C1 segment of cervical spinal cord (tissue), 14 donors: ENCODE measurements around the gene UTP11.
"Not testable (repeated sequence)": the region's sequence is repeated elsewhere in the genome, so short reads cannot be mapped to it uniquely, and the experiment has no call there.

Source experiments
- DNase-seq, 14 donors: peaks; one replicate each; lab custom pipeline; 2025; lab: John Stamatoyannopoulos, UW

The UTP11 gene

DNA sequence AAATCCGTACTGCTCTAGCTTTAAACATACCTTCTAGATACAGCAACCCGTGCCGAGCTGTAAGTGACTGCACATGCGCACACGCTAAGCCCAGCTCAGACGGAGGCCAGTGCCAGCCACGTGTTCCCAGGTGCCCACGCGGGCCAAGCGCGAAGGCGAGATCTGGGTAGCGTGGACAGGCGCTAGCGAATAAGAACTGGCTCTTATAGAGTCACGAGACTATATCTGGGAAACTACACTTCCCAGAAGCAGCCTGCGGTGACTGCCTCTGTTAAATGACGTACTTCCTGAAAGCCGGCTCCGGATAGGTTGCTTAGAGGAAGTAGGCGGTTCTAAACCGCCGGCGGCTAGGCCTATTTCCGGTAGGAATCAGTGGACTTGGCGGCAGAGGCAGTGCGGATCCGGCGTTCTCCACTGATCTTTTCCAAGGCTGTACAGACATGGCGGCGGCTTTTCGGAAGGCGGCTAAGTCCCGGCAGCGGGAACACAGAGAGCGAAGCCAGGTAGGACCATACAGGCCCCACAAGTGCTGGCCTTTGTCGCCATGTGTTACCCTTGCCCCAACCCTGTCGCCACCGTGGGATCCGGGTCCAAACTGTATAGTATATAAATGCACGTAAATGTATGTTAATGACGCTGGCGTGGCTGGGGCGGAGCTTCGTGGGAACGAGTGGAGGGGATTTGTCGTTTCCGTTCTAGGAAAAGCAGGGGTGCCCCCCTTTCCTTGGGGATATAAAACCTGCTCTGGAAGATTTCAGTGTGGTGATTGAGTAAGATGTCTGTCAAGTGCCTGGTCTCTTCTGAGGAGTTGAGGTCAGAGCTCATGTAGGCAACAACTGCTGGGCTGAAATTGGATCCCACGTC is at the start of gene UTP11:
Gene UTP11 (plus strand): TSS at position 372 of the 864 bp plus-strand sequence. CDS start 69 bp downstream, at position 441.
- DNase-seq = peak; percentile 52 to 98 (median 90)

- DNase-seq = not testable (repeated sequence)
These were observed 48.4 kb upstream of the UTP11 start for GRCh38 chr1:37964106-37964505.

DNA sequence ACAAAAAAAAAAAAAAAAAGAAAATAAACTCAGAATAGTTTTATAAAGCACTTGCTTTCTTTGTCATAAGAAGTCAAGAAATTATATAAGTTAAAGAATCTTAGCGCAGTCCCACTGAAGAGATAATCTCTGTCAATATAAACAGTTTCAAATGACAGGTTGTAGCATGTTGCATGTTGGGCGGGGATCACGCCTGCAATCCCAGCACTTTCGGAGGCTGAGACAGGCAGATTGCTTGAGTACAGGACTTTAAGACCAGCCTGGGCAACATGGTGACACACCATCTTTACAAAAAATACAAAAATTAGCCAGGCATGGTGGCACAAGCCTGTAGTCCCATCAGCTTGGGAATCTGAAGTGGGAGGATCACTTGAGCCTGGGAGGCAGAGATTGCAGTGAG is 47.2 kb upstream of the UTP11 start:
- DNase-seq = no peak

- not testable (repeated sequence) for DNase-seq
These were observed 38.9 kb upstream of the UTP11 start for GRCh38 chr1:37973684-37974083.

DNA sequence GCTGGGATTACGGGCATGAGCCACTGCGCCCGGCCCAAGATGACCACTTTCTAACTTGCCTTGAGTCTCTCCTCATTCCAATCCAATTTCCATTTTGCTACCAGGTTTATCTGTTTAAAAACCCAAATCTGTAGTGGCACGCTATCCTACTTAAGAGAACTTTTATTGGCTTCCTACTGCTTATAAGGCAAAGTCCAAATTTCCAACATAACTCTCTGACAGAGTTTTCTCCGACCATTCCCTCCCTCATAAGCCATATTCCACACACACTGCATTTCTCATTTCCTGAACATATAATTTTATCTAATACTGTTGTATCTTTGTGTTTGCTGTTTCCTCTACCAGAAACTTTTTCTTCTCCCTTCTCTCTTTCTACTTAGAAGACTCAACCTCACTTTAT is 38.0 kb upstream of the UTP11 start:
- no peak for DNase-seq

DNA sequence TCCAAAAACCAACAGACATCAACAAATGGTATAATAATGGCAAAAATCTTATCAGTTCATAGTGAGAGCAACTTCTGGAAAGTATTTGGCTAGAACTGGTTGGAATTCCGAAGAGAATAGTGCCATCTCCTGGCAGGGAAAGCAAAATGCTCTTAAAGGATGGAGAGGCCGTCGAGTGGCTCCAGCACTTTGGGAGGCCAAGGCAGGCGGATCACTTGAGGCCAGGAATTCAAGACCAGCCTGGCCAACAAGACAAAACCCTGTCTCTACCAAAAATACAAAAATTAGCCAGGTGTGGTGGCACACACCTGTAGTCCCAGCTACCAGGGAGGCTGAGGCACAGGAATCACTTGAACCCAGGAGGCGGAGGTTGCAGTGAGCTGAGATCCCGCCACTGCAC is 37.5 kb upstream of the UTP11 start:
- peak in 1 of 14 donors; percentile 9 for DNase-seq

DNA sequence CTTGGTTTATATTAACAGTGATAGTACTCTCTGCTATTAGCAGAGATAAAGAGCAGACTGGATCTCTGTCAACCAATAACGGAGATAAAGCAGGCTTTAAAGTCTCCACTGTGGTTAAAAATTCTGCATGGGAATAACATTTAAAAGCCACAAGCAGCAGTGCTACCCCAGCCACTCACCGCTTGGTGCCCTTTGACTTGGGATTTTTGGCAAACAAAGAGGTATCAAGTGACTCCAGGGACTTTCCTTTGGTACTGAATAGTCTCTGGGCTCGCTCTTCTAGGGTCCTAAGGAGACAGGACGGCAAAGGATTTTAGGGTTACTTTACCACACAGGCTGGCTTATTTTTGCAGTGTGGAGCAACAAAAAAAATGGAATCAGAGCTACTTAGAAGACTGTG is 34.0 kb upstream of the UTP11 start:
- DNase-seq = no peak

DNA sequence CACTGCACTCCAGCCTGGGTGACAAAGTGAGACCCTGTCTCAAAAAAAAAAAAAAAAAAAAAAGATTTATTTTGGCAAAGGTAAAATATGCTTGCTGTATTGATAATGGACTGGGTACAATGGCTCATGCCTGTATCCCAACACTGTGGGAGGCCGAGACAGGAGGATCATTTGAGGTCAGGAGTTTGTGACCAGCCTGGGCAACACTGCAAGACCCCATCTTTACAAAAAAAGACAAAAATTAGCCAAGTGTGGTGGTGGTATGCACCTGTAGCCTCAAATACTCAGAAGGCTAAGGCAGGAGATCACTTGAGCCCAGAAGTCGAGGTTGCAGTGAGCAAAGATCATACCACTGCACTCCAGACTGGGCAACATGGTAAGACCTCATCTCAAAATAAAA is 29.0 kb upstream of the UTP11 start:
- DNase-seq = no peak

GRCh38 chr1:37987679-37988078 is 24.9 kb upstream of the UTP11 start:
- no peak for DNase-seq

GRCh38 chr1:37989361-37989930 is 23.1 kb upstream of the UTP11 start:
- peak in 4 of 14 donors; percentile 49 to 74 (median 52) for DNase-seq

DNA sequence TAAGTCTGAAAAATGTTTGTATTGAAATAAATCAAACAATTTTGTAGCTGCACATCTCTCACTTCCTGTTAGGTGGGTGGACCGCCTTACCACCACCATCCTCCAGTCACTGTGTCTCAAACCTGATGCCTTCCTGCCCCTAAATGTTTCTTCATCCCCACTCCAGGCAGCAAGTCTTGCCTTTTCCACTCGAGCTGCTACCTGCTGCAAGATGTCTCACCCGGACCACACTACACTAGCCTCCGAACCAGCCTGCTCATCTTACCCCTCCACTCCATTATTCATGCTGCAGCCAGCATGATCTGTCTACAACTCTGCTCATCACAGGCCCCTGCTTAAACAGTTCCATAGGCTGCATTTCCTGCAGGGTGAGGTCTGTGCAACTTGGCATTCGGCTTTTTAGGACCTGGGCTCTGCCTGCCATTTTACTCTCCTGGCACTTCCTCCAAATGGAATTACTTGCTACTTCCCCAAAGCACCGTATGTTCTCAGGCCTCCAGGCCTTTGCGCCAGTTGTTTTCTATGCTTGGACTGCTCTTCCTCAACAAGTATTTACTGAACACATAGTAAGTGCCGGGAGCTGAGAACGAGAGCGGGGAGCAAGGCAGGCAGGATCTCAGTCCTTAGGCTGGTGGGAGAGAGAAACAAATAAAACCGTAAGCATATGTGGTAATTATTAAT is 17.5 kb upstream of the UTP11 start:
- no peak for DNase-seq

DNA sequence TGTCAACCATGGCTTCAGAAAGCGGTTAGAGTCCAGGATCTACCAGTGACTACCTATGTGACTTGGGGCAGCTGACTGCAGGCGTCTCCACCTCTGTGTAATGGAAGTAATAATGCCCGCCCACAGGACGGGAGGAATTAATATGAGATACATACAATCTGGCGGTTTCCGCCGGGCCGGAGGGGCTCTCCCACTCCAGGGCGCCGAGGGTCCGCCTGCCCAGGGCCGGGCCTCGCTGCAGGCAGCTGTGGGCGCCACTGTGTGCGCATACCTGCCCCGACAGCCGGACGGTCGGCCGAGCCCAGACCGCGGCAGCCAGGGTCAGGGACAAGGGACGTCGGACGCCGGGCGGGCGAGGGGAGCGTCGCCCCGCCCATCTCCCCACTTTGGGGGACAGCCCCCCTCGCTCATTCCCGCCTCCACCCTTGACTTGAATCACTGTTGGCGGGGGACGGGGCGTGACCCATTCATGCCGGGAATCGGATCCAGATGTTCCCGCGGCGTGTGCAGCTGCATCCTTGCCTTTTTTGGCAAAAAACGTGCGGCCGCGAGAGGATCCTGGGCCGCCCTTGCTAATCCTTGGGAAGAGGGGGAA is 16.7 kb upstream of the UTP11 start:
- peak in 2 of 14 donors; percentile 23 to 45 for DNase-seq

- no peak for DNase-seq
These were observed 15.1 kb upstream of the UTP11 start for GRCh38 chr1:37997256-37998088.

DNA sequence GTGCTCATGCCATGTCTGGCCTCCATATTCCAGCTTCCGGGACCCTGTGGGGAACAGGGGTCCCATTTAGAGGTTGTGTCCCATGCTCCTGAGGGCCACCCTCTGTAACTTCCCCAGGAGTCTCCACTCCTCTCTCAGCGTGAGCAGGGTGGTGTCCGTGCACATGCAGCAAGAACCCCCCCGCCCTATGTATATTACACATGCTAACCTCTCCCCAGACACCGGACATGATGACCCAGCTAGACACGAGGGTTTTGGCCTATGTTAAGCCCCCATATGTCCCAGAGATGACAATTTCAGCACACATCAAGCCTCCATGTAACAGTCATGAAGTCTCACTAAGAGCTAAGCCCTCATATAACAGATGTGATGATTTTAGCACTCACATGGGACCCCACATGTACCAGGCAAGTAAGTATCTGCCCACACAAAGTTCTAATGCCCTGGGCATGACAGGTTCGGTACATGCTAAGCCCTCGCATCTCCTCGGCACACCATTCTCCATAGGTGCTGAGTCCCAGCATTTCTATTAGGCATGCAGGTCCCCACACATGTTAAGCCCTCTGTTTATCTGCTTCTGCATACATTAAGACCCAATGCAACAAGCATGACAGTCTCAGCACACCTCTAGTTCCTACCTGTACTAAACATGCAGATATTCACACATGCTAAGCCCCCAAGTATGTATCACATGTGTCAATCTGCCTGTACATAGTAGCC is 14.3 kb upstream of the UTP11 start:
- DNase-seq = no peak

DNA sequence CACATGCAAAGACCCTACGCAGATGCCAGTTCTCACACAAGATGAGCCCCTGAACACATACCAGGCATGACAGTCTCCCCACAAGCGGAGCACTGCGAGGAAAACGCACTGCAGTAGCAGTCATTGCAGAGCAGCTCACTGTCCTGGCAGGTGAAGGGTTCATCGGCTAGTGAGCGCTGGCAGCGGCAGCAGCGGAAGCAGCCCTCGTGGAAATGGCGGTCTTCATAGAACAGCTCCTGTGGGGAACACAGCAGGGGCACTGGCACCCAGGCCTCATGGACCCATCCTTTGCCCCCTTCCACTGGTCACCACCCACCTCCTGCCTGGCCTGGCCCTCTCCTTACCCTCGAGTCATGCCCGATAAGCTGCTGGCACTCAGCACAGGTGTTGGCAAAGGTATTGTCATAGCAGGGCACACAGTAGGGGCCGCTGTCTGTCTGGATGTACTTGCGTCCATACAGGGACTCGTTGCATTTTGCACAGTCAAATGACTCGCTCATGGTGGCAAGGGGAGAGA is 13.6 kb upstream of the UTP11 start:
- no peak for DNase-seq

GRCh38 chr1:37999430-38000232 is 12.9 kb upstream of the UTP11 start:
- DNase-seq = peak in 2 of 14 donors; percentile 31

GRCh38 chr1:38000233-38000528 is 12.4 kb upstream of the UTP11 start:
- no peak for DNase-seq

GRCh38 chr1:38000529-38001455 is 11.7 kb upstream of the UTP11 start:
- peak in 2 of 14 donors; percentile 29 to 31 for DNase-seq
